Lower leg skin (tissue), 3 donors: ENCODE data around the gene CELF2.

Experiments
- CTCF ChIP-seq, 3 donors: fragments of 450-650 bp; IDR thresholded peaks; one replicate each; pipeline ENCODE4 v1.5.1; 2016; ENCODE audit warnings: antibody characterized with exemption in 3 of 3, mild to moderate bottlenecking in 3 of 3, moderate library complexity in 2 of 3
- POLR2A ChIP-seq, 2 donors: fragments of 450-650 bp; IDR thresholded peaks; one replicate each; pipeline ENCODE4 v1.6.1; 2016 to 2017; ENCODE audit warnings: antibody characterized with exemption in 2 of 2, mild to moderate bottlenecking in 1 of 2, moderate library complexity in 1 of 2

- no peak for TF ChIP-seq POLR2A (IDR thresholded peaks at IDR 0.05)
- TF ChIP-seq CTCF (IDR thresholded peaks at IDR 0.05) = no peak
Measured at GRCh38 chr10:11299125-11299524, 281.5 kb downstream of the CELF2 start.
